ENCODE results near the gene GPR25. TPM values are rescaled to one million over a fixed set of nuclear protein-coding genes. Genes with fewer than 3 reads are reported as not detected.
A peak's percentile ranks its signal among the peaks of the same experiment; 100 is the strongest.

Gene GPR25
- total RNA-seq, 1 experiment from 2014 or later, result not detected

DNA sequence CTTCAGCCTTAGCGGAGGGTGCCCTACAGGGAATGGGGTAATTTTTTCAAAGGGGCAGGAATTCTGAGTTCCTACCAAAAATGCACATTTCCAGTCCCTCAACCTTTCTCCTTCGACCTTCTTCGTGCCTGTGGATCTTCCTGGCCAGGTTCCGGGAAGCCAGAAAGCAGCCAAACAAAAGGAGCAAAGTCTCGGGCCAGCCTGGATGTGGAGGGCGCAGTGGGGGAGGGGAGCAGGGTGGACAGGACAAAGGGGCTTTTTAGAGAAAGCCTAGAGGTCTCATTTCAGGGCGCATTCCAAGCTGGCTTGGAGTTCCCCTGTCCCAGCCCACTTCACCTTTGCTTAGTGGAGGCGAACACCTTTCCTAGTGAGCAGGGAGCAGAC, 19.0 kb downstream of the GPR25 start (continued):
- TF ChIP-seq TP53 (CRISPR knock-in tag; IDR thresholded peaks at IDR 0.05), result no peak
- no peak for TF ChIP-seq NFE2L1 (CRISPR knock-in tag; IDR thresholded peaks at IDR 0.05)
- no peak for TF ChIP-seq STAT6 (CRISPR knock-in tag; conservative IDR thresholded peaks at IDR 0.05; ENCODE audit: low read depth)
- TF ChIP-seq ZSCAN18 (CRISPR knock-in tag; IDR thresholded peaks at IDR 0.05), result no peak
- TF ChIP-seq, protein P1, sequence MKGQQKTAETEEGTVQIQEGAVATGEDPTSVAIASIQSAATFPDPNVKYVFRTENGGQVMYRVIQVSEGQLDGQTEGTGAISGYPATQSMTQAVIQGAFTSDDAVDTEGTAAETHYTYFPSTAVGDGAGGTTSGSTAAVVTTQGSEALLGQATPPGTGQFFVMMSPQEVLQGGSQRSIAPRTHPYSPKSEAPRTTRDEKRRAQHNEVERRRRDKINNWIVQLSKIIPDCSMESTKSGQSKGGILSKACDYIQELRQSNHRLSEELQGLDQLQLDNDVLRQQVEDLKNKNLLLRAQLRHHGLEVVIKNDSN (CRISPR knock-in tag; IDR thresholded peaks at IDR 0.05), result no peak
- TF ChIP-seq ZNF396 (CRISPR knock-in tag; IDR thresholded peaks at IDR 0.05; ENCODE audit: borderline replicate concordance), result no peak
- TF ChIP-seq JUN (CRISPR knock-in tag; IDR thresholded peaks at IDR 0.05), result no peak

DNA sequence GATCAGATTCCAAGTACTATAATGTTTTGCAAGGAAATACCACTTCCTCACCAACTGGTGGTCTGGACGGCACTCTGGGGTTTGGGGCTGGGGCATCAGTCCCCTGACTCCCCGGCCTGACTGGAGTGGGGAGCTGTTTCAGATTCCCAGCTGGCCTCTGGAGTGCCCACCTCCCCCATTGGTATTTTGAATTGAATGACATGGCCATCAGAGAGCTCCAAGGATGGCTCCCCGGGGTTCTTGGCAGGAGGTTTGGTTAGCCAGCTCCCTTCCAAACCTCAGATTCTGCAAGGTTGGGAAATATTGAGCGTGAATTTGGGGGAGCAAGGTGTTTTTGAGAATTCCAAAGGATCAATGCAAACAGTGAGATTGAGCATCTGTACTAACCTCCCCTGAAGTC, 19.8 kb downstream of the GPR25 start:
- TF ChIP-seq ZNF423 (CRISPR knock-in tag; IDR thresholded peaks at IDR 0.05) (peak; percentile 76), FOXP1 (CRISPR knock-in tag; IDR thresholded peaks at IDR 0.05; ENCODE audit: borderline replicate concordance) (no peak)
- TF ChIP-seq, protein P2, sequence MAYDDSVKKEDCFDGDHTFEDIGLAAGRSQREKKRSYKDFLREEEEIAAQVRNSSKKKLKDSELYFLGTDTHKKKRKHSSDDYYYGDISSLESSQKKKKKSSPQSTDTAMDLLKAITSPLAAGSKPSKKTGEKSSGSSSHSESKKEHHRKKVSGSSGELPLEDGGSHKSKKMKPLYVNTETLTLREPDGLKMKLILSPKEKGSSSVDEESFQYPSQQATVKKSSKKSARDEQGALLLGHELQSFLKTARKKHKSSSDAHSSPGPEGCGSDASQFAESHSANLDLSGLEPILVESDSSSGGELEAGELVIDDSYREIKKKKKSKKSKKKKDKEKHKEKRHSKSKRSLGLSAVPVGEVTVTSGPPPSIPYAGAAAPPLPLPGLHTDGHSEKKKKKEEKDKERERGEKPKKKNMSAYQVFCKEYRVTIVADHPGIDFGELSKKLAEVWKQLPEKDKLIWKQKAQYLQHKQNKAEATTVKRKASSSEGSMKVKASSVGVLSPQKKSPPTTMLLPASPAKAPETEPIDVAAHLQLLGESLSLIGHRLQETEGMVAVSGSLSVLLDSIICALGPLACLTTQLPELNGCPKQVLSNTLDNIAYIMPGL (CRISPR knock-in tag; IDR thresholded peaks at IDR 0.05), result no peak
- H3K36me3 Mint-ChIP-seq, result no peaks in the 10 kb centered on the region
- H3K9me3 Mint-ChIP-seq, result no peaks in the 10 kb centered on the region
- H3K27ac Mint-ChIP-seq, result peak overlapping the region; percentile 94
- H3K4me1 Mint-ChIP-seq, result peaks cover 74% of the 10 kb centered on the region
- H3K27me3 Mint-ChIP-seq (ENCODE audit: low read depth), result peaks cover 3% of the 10 kb centered on the region; the same call in 1 of the 2 replicates
- H3K4me3 Mint-ChIP-seq, result peak overlapping the region; percentile 88
- no peak for DNase-seq (ENCODE audit: low spot score)
- ChIA-PET POLR2A (interaction anchor here (0.6 to 1.7 kb wide), 4 partner anchors 13 to 172 kb away, joined by 3 to 8 read pairs (median 4); no protein-coding TSS in a partner anchor), CTCF (interaction anchor here (1.3 to 4.1 kb wide), 5 partner anchors 19 to 271 kb away, joined by 5 to 19 read pairs (median 14); partner anchors contain the start of gene GPR25)
- no peak for ATAC-seq

- DNase-seq (ENCODE audit: low spot score) (no peak), ATAC-seq (no peak)
- ChIA-PET POLR2A (interaction anchor here (0.6 to 1.0 kb wide), 2 partner anchors 12 to 172 kb away, joined by 3 to 6 read pairs; no protein-coding TSS in a partner anchor), CTCF (interaction anchor here (1.3 to 4.1 kb wide), 5 partner anchors 20 to 271 kb away, joined by 5 to 19 read pairs (median 14); partner anchors contain the start of gene GPR25)
- peaks cover 3% of the 10 kb centered on the region; the same call in 1 of the 2 replicates for H3K27me3 Mint-ChIP-seq (ENCODE audit: low read depth)
- no peaks in the 10 kb centered on the region for H3K9me3 Mint-ChIP-seq
- TF ChIP-seq SOX15 (CRISPR knock-in tag; IDR thresholded peaks at IDR 0.05) (no peak), ATF1 (CRISPR knock-in tag; IDR thresholded peaks at IDR 0.05) (no peak), ARID4B (CRISPR knock-in tag; IDR thresholded peaks at IDR 0.05; ENCODE audit: borderline replicate concordance) (no peak), CTCF (IDR thresholded peaks at IDR 0.05) (no peak)
- TF ChIP-seq, protein P3, sequence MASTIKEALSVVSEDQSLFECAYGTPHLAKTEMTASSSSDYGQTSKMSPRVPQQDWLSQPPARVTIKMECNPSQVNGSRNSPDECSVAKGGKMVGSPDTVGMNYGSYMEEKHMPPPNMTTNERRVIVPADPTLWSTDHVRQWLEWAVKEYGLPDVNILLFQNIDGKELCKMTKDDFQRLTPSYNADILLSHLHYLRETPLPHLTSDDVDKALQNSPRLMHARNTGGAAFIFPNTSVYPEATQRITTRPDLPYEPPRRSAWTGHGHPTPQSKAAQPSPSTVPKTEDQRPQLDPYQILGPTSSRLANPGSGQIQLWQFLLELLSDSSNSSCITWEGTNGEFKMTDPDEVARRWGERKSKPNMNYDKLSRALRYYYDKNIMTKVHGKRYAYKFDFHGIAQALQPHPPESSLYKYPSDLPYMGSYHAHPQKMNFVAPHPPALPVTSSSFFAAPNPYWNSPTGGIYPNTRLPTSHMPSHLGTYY (CRISPR knock-in tag; IDR thresholded peaks at IDR 0.05), result no peak
- peaks cover 2% of the 10 kb centered on the region; the same call in 1 of the 2 replicates for H3K36me3 Mint-ChIP-seq
- H3K4me1 Mint-ChIP-seq, result peaks cover 74% of the 10 kb centered on the region
- H3K27ac Mint-ChIP-seq, result peak overlapping the region; percentile 94
- H3K4me3 Mint-ChIP-seq, result peak overlapping the region; percentile 88
Measured at GRCh38 chr1:200892958-200893357, 20.2 kb downstream of the GPR25 start.

Data from WTC11 (cell line).